GM04504 (cell line): Measurements from ENCODE around the gene HDHD5.
A peak's percentile ranks its signal among the peaks of the same experiment; 100 is the strongest.

ENCODE experiments used
- DNase-seq: peaks from one replicate; pipeline ENCODE4 v3.0.0-alpha.2; 2012; ENCODE audit warnings: low read depth

The HDHD5 gene

GRCh38 chr22:17158568-17159503 is at the start of gene HDHD5:
Gene HDHD5 (minus strand): TSS chr22:17159277. CDS start chr22:17159251, 26 bp downstream.
- peak; percentile 57 for DNase-seq

GRCh38 chr22:17205432-17205831 is 46.4 kb upstream of the HDHD5 start:
- no peak for DNase-seq

DNA sequence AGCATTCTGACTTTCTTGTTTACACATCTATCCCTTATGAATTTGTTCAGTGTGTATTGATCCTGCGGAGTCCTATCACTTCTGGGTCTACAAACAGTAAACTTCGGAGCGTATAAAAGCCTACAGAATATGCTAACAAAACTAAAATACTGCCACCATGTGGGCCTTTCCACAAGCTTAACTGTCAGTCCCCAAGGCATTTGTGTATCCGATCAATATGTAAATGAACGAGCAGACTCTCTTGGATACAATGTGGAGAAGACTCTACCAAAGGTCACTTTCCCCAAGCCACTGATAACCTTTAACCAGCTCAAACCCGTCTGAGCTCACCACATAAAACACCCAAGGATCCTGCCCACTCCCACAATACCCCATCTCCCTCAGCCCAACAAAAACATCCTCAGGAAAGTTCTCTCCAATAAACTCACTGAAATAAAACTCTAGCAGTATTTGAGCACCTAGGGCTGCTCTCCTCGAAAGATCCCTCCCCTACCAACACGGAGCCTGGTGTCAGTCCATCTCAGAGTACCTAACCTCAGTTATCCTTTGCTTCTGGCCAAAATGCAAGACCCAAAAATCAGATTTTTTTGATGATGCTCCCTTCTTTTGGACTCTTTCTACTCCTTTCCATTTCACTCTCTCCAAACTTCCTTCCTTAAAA is 42.3 kb upstream of the HDHD5 start:
- DNase-seq: no peak

DNA sequence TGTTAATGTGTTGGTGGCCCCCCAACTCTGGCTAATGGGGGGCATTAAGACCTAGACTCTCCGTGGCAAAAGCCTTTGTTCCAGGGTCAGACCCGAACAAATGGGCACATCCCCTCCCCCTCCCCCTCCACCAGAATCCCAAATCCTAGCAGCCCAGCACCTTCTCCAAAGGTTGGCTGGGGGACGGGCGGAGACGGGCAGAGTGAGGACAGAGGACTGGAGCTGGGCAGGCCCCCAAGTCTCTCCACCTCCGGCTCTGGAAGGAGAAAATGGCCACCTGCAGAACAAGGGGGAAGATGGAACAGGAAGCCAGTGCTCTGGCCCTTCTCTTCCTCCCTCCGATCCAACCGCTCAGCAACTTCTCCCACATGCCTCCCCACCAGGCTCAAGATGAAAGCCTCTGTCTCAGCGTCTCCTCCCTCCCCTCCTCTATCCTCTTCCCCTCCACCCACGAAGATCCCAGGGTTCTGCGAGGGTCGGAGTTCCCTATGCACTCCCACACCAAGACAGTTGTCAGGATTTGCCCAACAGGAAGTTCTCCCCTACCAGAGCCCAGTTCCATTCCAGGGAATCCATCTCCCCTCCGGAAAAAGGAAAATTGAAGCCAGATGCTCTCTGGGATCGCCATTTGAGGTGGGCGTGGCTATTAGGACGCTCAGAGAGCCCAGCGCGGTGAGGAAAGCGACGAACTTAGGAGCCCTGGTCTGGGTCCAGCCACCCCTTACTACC is 40.1 kb upstream of the HDHD5 start:
- DNase-seq: peak; percentile 49

DNA sequence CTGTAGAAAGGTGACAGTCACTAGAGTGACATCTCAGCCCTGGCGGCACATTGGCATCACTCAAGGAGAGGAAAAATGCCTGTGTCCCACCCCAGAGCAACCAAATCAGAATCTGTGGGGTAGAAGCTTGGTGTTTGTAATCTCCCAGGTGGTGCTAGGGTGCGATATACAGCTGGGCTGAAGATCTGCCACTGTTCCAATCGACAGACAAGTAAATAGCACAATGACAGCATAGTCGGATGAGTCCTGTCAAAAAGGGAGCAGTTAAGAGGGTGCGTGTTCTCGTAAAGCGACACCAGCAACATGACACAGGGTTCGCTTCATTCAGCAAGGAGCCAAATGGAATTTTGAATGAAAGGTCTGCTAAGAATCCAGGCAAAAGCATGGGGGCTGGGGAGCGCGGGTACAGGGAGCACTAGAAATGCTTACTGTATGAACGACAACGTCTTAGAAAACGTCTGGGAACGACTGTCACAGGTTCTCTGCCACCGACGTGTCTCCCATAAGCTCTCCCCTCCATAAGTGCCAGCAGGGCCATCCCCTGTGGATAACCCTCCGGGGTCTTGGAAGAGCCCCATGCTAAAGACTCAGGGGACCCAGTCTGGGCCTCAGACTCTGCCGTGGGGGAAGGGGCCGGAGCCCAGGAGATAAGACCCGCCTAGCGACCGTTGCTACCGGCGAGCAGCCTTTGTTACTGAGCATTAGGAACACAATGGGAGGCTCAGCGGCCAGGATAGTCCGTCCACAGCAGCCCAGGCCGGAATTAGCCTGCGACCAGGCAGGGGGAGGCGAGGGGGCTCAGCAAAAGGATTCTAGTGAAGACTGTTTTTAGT is 39.3 kb upstream of the HDHD5 start:
- no peak for DNase-seq

DNA sequence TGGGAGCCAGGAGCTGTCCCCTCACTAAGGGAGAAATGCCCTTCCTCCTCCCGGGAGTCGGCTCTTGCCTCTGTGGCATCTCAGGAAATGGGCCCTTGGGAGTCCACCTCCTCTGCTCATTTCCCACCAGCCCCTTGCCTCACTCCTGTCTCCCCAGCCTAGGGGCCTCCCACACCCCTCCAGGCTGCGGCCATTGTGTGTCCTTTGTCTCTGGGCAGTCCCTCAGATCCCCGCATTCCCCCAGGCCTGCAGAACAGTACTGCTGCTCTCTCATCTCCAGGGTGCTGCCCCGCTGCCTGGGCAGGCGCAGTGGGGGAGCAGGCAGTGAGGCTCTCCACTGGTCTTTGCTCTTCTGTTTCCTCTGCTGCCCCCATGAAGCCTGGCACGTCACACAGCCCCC is 35.1 kb upstream of the HDHD5 start:
- DNase-seq: no peak

DNA sequence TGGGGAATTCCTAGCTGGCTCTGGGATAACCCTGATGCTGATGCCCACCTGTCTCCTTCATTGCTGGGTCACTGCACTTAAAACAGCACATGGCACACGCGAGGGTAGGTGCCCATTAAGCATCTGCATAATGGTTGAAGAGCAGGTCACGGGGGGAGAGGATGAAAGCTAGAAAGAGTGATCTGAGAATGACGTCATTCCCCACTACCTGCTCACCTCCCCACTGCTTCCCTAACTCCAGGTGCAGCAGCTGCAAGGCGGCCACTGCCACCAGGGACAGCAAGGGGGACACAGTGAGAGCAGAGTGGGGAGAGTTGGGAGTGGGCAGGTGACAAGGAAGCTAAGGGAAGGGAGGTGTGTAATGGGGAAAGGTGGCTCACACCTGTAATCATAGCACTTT is 33.1 kb upstream of the HDHD5 start:
- no peak for DNase-seq

DNA sequence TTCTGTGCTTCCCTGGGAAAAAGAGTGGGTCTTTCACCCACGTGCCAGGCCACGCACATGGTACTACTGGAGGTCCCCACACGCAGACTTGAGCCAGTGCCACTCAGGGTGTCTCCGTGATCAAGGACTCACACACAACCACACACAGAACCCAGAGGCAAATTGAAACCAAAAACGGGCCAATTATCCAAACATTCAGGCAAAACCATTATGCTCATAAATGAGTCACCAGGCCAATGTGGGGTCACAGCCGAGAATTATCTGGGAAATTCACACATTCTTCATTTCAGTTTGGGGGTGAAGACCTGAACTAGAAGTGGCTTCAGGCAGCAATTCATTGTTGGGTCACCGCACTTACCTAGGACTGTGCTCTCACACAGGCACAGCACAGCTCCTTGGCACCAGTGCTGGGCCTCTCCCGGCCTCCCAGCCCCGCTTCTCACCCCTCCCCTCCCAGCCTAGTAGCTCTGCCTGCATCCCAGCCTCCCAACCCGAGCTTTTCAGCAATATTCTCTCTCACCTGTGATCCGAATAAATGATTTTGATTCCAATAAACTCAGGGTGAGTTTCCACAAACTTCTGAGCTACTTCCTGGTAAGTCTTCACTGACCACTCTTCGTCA is 32.2 kb upstream of the HDHD5 start:
- DNase-seq: peak; percentile 59

DNA sequence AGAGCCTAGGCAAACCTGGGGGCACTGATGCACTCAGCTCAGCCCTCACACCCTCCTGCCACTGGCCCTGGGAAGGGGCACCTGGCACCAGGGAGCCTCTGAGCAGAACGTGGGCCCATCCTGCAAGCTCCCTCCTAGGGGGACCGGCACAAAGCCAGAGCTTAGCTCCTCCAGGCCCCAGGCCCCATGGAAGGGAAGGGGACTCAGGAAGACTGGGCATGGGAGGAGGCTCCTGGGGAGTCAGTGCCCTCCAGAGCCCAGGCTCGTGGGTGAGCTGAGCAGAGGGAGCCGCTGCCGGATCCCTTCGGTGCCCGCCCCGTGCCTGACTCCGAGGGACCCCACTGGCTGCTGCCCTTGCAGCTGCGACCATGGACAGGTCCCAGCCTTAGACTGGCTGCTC is 31.6 kb upstream of the HDHD5 start:
- no peak for DNase-seq

GRCh38 chr22:17176715-17177114 is 17.6 kb upstream of the HDHD5 start:
- DNase-seq: no peak

DNA sequence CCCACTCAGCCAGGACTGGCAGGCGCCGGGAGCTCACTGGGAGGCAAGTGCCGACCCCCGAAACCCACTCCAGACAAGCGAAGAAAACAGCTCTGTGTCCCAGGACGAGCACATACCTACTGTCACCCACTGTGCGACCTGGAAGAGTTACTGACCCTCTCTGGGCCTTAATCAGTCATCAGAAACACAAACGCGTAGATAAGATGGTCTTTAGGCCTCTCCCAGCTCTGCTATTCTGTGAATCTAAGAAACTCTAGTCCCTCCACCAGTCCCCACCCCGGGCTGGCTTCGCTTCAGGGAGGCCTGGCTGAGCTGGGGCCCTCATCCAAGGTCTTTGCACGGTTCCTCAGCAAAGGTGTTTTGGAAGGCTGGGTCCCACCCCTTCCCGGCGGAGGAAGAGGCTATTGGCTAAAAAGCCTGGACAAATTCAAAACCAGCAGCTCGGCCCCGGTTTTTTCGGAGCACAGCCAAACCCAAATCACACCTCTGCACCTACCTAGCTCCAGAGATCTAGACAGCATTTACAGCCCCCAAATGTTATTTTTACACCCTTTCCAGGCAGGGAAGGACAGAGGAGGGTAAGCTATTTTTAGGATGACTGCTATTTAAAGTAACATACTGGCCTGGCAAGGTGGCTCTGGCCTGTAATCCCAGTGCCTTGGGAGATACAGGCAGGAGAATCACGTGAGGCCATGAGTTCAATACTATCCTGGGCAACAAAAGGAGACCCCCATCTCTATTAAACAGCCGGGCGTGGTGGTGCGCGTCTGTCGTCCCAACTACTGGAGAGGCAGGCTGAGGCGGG is 13.2 kb upstream of the HDHD5 start:
- DNase-seq: no peak

DNA sequence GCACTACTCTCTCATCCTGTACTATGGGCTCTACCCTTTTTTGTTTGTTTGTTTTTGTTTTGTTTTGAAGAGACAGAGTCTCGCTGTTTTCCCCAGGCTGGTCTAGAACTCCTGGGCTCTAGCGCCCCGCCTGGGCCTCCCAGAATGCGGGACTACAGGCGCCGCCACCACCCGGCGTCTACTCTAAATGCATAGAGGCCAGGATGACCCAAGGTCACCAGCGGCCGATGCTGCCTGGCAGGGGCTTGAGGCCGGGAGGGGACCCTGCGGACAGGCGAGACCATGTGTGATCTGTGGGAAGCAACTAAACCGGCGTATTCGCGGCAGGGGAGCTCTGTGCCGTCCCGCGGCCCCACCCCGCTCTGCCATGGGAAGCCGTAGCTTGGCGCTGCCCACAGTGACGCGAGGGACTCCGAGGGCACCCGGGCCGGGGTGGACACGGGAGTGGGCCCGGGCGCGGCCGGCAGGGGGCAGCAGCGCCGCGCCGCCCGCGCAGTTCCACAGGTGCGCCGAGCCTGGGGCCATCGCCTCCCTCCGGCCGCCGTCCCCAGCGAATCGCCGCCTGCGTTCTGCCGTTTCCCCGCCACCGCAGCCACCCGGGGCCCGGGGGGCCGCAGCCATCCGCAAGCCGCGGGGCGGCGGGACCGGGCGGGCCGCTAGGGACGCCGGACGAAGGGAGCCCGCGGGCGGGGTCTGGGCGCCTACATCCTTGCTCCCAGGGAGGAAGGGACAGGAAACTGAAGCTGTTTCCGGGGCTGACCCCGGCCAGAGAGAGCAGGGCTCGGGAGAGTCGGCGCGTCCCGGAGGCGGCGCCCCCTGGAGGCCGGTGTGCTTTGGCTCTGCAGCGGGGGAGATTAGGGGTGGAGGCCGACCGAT is 12.3 kb upstream of the HDHD5 start:
- peak; percentile 72 for DNase-seq

- DNase-seq: no peak
These were observed 8.4 kb upstream of the HDHD5 start for GRCh38 chr22:17167486-17167885.

DNA sequence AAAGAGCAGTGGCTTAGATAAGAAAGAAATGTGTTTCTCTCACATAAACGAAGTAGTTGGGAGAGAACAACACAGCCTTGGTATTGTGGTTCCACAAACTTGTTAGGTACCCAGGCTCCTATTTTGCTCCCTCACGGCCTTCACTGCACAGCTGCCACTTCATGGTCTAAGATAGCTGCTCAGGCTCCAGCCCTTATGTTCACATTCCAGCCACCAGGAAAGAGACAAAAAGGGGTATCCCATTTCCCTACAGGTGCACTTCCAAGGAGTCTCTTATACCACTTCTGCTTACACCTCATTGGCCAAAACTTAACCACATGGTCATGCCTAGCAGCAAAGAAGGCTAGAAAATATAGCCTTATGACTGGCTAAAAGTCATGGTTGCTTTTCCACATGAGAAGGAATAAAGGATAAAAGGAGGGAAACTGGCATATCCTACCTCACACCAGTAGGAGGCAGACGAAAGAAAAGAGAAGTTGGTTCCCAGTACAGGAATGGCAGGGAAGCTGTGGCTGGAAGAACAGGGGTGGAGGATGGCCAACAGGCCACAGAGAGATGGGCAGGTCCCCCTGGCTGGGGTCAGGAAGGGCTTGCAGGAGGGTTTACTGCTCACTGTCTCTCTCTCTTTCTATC is 5.4 kb upstream of the HDHD5 start:
- no peak for DNase-seq

DNA sequence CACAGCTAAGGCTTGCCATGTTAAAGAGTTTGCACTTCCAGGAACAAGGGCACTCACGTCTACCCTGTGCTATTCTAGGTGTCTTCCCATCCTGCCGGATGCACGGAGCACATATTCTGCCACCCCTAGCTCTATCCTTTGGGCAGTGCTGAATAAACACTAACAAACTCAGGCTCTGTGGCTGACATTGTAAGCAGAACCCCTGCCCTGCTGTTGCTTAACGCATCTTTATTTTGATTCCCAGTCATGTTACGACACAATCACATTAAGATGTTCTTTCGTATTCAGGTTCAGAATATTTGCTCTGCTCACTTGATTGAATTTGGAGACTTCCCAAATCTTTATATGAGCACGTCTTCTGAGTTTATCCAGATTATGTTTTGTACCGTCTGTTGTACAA is 3.7 kb upstream of the HDHD5 start:
- DNase-seq: no peak

DNA sequence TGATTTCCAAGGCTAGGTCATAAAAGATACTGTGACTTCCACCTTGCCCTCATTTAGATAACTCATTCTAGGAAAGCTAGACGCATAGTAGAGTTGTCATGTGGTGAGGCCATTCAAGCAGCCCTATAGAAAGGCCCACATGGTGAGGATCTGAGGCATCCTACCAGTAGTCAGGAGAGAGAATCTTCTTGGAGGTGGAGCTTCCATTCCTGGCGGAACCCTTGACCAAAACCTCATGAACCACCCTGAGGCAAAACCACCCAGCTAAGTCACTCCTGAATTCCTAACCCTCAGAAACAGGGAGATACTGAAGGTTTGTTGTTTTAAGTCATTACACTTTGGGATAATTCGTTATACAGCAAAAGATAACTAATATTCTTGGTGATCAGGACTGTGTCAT is 2.9 kb upstream of the HDHD5 start:
- no peak for DNase-seq

GRCh38 chr22:17159504-17159951 is 451 bp upstream of the HDHD5 start:
- DNase-seq: no peak

GRCh38 chr22:17158176-17158567 is 905 bp downstream of the HDHD5 start:
- no peak for DNase-seq

DNA sequence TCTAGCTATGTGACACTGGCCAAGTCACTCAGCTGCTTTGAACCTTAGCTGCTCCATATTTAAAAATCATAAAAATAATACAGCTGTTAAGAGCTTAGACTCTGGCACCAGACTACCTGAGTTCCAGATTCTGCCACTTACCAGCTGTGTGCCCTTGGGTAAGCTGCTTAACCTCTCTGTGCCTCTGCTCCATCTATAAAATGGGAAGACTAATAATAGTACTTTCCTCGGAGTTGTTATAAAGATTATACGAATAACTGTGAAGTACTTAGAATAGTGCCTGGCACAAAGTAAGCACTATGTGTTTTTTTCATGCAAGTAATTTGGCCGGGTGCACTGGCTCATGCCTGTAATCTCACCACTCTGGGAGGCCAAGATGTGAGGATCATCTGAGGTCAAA is 1.4 kb downstream of the HDHD5 start:
- no peak for DNase-seq
